Measurements from ENCODE around the gene C10orf143.
A peak's percentile ranks its signal among the peaks of the same experiment; 100 is the strongest.

C10orf143 gene

DNA sequence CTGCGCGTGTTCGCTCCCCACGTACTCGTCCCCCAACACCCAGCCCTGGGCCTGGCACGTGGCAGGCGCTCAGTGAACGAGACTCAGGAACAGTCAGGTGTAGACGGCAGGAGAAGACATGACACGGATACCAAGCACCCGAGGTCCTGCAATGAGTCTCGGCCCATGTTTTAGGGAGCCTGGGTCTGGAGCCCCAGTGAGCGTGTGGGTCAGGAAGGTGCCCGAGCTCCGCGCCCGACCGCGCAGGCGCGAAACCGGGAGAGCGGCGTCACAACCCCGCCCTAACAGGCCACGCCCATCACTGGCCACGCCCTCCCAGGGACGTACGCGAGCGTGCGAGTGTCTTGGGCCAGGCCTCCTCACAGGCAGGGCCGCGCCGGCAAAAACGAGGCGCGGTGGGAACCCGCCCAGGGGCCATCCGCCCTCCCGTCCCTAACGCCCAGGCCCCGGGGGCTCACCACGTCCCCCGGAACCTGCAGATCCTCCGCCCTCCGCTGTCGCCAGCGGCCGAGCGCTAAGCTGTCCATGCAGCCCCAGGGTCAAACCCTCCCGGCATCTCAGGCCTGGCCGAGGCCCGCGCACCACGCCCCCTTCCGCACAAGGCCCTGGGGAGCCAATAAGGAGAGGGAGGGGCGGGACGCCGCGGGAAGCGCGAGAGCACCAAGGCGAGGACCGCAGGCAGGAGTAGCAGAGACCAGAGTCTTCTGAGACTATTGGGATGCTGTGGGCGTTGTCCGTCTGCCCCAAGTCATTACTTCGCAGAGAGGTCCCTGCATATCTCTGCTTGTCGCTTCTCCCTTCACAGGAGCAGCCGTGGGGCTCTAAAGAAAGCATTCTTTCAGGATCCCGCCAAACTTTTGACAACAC, at the start of gene C10orf143:
TSS of gene C10orf143 (minus strand) at position 585 of the 867 bp plus-strand sequence. CDS start at position 527, 58 bp downstream.
- Mint-ChIP-seq H3K27me3 (ENCODE audit: low read depth) (no peaks in the 10 kb centered on the region), H3K4me1 (ENCODE audit: low read depth) (peaks cover 43% of the 10 kb centered on the region), H3K9me3 (no peaks in the 10 kb centered on the region), H3K4me3 (peak within 1 kb of the TSS; percentile 92), H3K36me3 (ENCODE audit: low read depth) (peaks cover 8% of the 10 kb centered on the region), H3K27ac (peak within 1 kb of the TSS; percentile 96)

GRCh38 chr10:130159192-130159794, 48.7 kb upstream of the C10orf143 start:
- Mint-ChIP-seq H3K36me3 (ENCODE audit: low read depth) (peaks cover 25% of the 10 kb centered on the region), H3K9me3 (no peaks in the 10 kb centered on the region), H3K27ac (no peak overlapping the region), H3K4me1 (ENCODE audit: low read depth) (peaks cover 17% of the 10 kb centered on the region), H3K4me3 (no peak overlapping the region), H3K27me3 (ENCODE audit: low read depth) (no peaks in the 10 kb centered on the region)

DNA sequence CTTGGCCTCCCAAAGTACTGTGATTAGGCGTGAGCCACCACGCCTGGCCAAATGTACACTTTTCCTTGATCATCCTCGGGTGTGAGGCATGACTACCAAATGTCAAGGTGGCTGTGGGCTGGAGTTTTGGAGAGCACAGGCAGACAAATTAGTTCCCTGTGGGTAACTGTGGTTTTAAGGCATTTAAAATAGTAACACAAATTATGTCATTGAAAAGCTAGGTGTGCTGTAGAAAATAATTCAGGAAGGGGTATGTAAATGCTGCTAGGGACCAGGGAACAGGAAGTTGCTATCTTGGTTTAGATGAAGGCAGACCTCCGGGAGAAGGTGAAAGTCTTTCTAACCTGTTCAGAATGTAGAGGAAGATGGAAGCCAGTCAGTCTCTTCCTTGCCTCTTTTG, 35.4 kb upstream of the C10orf143 start:
- Mint-ChIP-seq H3K27me3 (ENCODE audit: low read depth) (no peaks in the 10 kb centered on the region), H3K36me3 (ENCODE audit: low read depth) (peaks cover 32% of the 10 kb centered on the region), H3K4me1 (ENCODE audit: low read depth) (peaks cover 21% of the 10 kb centered on the region), H3K9me3 (no peaks in the 10 kb centered on the region), H3K27ac (no peak overlapping the region), H3K4me3 (no peak overlapping the region)

- H3K4me1 Mint-ChIP-seq (ENCODE audit: low read depth): peaks cover 48% of the 10 kb centered on the region
- H3K4me3 Mint-ChIP-seq: no peak overlapping the region
- no peaks in the 10 kb centered on the region for H3K27me3 Mint-ChIP-seq (ENCODE audit: low read depth)
- peak overlapping the region; percentile 52 for H3K27ac Mint-ChIP-seq
- H3K9me3 Mint-ChIP-seq: no peaks in the 10 kb centered on the region
- H3K36me3 Mint-ChIP-seq (ENCODE audit: low read depth): peaks cover 27% of the 10 kb centered on the region
Observed at GRCh38 chr10:130141878-130142277, 31.2 kb upstream of the C10orf143 start.

DNA sequence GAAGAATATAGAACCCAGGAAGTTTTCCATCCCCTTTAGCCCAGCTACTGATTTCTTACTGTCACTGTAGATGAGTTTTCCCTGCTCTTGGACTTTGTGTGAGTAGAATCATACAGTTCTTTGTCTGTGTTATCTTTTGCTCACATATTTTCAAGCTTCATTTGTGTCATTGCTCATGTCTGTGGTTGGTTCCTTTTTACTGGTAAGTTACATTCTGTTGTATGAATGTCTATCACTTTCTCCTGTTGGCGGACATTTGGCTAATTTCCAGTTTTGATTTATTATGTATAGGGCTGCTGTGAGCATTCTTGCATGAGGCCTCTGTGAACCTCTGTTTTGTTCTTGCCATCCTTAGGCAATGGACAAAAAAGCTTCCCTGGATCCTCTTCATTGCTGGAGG, 30.8 kb upstream of the C10orf143 start:
- Mint-ChIP-seq H3K27me3 (ENCODE audit: low read depth) (no peaks in the 10 kb centered on the region), H3K4me1 (ENCODE audit: low read depth) (peaks cover 49% of the 10 kb centered on the region), H3K4me3 (no peak overlapping the region), H3K36me3 (ENCODE audit: low read depth) (peaks cover 24% of the 10 kb centered on the region), H3K27ac (peak overlapping the region; percentile 52), H3K9me3 (no peaks in the 10 kb centered on the region)

GRCh38 chr10:130141038-130141437, 30.4 kb upstream of the C10orf143 start:
- Mint-ChIP-seq H3K9me3 (no peaks in the 10 kb centered on the region), H3K36me3 (ENCODE audit: low read depth) (peaks cover 22% of the 10 kb centered on the region), H3K4me3 (no peak overlapping the region), H3K27ac (no peak overlapping the region), H3K4me1 (ENCODE audit: low read depth) (peaks cover 45% of the 10 kb centered on the region), H3K27me3 (ENCODE audit: low read depth) (no peaks in the 10 kb centered on the region)

DNA sequence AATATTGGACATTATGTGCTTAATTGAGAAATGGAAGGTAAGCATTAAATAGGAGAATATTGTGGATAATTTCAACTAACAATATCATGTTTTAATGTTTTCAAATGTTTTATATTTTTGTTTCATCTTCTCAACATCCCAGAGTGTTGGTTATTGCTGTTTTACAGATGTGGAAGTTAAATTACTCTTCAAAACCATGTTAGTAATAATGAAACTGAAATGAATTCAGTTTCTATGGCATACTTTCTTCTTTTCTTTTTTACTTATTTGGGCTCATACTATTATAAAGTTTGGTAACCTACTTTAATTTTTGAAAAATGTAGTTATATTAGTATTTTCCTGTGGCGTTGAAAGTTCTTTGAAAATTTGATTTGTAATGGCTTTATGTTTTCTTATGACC, 29.8 kb upstream of the C10orf143 start:
- peaks cover 45% of the 10 kb centered on the region for H3K4me1 Mint-ChIP-seq (ENCODE audit: low read depth)
- H3K9me3 Mint-ChIP-seq: no peaks in the 10 kb centered on the region
- peaks cover 20% of the 10 kb centered on the region for H3K36me3 Mint-ChIP-seq (ENCODE audit: low read depth)
- no peak overlapping the region for H3K4me3 Mint-ChIP-seq
- H3K27me3 Mint-ChIP-seq (ENCODE audit: low read depth): no peaks in the 10 kb centered on the region
- H3K27ac Mint-ChIP-seq: no peak overlapping the region

DNA sequence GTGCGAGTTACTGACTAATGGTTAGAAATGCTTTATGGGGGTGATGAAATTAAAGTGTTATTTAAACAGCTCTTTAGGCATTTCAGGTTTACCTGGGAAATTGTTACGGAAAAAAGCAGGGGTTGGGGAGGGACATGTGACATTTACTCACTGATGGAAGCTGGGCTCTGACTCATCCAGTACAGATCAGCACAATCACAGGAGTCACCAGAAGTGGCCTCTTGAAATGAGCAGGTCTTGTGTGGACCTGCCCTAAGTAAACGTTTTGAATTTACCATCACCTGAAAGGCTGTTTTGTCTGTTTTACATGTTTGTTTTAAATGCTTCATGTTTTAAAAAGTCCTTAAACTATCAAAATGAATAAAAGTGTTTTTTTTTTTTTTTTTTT, 27.8 kb upstream of the C10orf143 start:
- Mint-ChIP-seq H3K4me3 (peak overlapping the region; percentile 84), H3K36me3 (ENCODE audit: low read depth) (peaks cover 18% of the 10 kb centered on the region), H3K27ac (no peak overlapping the region), H3K4me1 (ENCODE audit: low read depth) (peaks cover 47% of the 10 kb centered on the region), H3K27me3 (ENCODE audit: low read depth) (peaks cover 15% of the 10 kb centered on the region), H3K9me3 (no peaks in the 10 kb centered on the region)

DNA sequence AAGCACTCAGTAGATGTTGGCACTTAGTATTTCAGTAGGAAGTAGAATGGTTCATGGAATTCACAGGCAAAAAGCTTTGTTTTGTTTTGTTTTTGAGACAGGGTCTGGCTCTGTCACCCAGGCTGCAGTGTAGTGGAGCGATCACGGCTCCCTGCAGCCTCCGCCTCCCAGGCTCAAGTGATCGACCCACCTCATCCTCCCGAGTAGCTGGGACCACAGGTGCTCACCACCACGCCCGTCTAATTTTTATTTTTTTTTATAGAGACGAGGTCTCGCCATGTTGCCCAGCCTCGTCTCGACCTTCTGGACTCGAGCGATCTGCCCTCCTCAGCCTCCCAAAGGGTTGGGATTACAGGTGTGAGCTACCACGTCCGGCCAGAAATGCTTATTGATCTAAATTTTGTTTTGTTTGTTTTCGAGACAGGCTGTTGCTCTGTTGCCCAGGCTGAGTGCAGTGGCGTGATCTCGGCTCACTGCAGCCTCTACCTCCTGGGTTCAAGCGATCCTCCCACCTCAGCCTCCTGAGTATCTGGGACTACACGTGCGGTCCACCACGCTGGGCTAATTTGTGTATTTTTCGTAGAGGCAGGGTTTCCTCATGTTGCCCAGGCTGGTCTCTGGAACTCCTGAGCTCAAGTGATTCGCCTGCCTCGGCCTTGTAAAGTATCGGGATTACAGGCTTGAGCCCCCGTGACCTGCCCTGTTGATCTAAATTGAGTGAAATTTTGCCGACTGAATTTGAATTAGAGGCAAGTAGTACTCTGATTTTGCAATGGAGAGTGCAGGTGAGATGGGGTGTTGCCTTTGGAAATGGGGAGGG, 27.2 kb upstream of the C10orf143 start:
- H3K4me1 Mint-ChIP-seq (ENCODE audit: low read depth): peaks cover 47% of the 10 kb centered on the region
- no peak overlapping the region for H3K27ac Mint-ChIP-seq
- H3K4me3 Mint-ChIP-seq: peak overlapping the region; percentile 84
- H3K36me3 Mint-ChIP-seq (ENCODE audit: low read depth): peaks cover 14% of the 10 kb centered on the region
- no peaks in the 10 kb centered on the region for H3K9me3 Mint-ChIP-seq
- H3K27me3 Mint-ChIP-seq (ENCODE audit: low read depth): peaks cover 15% of the 10 kb centered on the region

- H3K27ac Mint-ChIP-seq: peak overlapping the region; percentile 62
- no peaks in the 10 kb centered on the region for H3K9me3 Mint-ChIP-seq
- peaks cover 7% of the 10 kb centered on the region for H3K36me3 Mint-ChIP-seq (ENCODE audit: low read depth)
- H3K27me3 Mint-ChIP-seq (ENCODE audit: low read depth): peaks cover 16% of the 10 kb centered on the region
- H3K4me1 Mint-ChIP-seq (ENCODE audit: low read depth): peaks cover 41% of the 10 kb centered on the region
- H3K4me3 Mint-ChIP-seq: peak overlapping the region; percentile 84
Observed at GRCh38 chr10:130137090-130137448, 26.4 kb upstream of the C10orf143 start.

- Mint-ChIP-seq H3K27me3 (ENCODE audit: low read depth) (peaks cover 22% of the 10 kb centered on the region), H3K4me3 (peak within 1 kb of the TSS; percentile 90), H3K4me1 (ENCODE audit: low read depth) (peaks cover 35% of the 10 kb centered on the region), H3K9me3 (no peaks in the 10 kb centered on the region), H3K27ac (peak within 1 kb of the TSS; percentile 86), H3K36me3 (ENCODE audit: low read depth) (peaks cover 5% of the 10 kb centered on the region)
Observed at GRCh38 chr10:130136226-130137089, 25.8 kb upstream of the C10orf143 start, which contains the start of gene GLRX3. Gene GLRX3, plus strand, starts transcription at chr10:130136391. Its CDS starts 30 bp downstream, at chr10:130136421.

DNA sequence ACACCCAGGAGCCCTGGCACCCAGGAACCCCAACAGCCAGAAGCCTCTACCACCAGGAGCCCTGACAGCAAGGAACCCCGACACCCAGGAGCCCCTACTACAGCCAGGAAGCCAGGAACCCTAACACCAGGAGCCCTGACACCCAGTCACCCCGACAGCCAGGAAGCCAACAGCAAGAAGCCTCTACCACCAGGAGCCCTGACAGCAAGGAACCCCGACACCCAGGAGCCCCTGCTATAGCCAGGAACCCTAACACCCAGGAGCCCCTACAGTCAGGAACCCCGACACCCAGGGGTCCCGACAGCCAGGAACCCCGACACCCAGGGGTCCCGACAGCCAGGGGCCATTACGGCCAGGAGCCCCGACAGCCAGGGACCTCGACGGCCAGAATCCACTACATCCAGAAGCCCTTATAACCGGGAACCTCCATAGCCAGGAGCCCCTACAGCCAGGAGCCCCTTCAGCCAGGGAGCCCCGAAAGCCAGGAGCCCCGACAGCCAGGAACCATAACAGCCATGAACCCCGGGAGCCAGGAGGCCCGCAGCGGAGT, 25.1 kb upstream of the C10orf143 start:
- Mint-ChIP-seq H3K27ac (no peak overlapping the region), H3K4me1 (ENCODE audit: low read depth) (peaks cover 29% of the 10 kb centered on the region), H3K36me3 (ENCODE audit: low read depth) (peaks cover 4% of the 10 kb centered on the region), H3K9me3 (no peaks in the 10 kb centered on the region), H3K27me3 (ENCODE audit: low read depth) (peaks cover 29% of the 10 kb centered on the region), H3K4me3 (peak overlapping the region; percentile 90)

GRCh38 chr10:130128922-130129321, 18.3 kb upstream of the C10orf143 start:
- Mint-ChIP-seq H3K27me3 (ENCODE audit: low read depth) (peaks cover 53% of the 10 kb centered on the region), H3K9me3 (no peaks in the 10 kb centered on the region), H3K4me1 (ENCODE audit: low read depth) (peaks cover 7% of the 10 kb centered on the region), H3K36me3 (ENCODE audit: low read depth) (no peaks in the 10 kb centered on the region), H3K27ac (no peak overlapping the region), H3K4me3 (no peak overlapping the region)

Data from T-helper 1 cell treated with Interleukin-12 subunit alpha and Interleukin-12 subunit beta and Interleukin-4 antibody, amounts not matched to agents 30 μg/mL and 1 μg/mL, for 36 hours (primary cell).